ENCODE data around the gene IFT122.

IFT122 gene

DNA sequence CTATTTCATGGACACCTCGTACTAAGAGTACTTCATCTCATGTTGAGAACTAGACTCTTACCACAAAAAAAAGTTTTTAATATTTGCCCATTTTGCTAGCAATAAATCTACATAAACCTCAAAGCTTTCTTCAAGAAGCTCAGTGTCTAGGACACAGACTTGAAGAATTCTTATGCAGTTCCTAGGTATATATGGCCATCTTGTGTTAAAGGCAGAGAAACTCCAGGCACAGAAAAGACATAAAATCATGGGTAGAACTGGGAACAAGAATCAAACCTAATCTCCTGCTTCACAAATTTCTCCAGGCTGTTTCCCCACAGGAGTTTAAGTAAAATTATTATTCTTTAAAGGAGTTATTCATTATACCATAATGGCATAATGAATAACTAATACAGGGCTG, 4.7 kb upstream of the IFT122 start:
- DNase-seq (ENCODE audit: low spot score) = no peak

DNA sequence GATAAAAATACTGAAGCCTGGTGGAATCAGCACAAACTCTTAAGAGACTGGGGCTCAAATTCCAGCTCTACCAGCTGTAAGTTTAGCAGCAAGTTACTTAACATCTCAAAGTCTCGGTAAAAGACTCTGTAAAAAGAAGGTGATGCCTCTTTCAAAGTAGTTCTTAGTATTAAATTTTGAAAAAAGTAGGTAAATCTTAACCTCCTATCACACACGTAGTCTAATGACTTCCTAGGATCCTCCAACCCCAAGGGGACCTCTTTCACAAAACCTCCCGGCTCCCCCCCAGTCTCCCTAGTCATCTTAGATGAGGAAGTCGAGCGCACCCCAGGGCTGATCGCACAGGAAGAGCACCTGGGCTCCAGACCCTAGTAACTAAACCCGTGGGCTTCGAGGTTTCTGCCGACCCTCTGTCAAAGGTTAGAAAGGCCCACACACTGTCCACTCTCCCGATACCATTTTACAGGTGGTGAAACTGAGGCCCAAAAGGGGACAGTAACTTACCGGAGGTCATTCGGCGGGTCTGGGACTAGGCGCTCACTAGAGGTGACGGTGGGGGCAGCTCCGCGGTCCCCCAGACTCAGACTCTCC, 703 bp upstream of the IFT122 start:
- DNase-seq (ENCODE audit: low spot score) = no peak

DNA sequence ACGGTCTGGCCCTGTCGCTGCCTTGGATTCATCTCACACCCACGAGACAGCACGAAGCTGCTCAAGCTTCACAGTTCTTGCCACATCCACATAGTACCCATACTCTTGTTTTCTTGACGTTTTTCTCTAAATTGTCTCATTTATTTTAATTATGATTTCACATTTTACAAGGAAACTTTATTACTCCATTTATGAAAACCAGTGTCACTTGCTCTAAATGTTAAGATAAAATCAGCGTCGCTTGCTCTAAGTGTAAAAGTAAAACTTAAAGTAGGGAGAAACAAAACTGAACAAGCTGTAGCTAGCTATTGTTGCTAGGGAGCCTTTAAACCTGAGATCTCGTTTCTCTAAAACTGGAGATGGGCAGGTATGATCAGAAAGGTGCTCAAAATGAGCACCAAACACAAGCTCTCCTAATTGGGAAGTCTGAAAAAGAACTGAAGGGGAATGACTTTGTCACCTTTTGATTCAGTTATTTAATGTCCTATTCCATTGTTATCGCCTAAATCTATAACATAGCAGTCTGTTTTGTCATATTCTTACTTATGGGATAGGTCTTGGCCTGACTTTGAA, 680 bp downstream of the IFT122 start:
- DNase-seq (ENCODE audit: low spot score) = no peak

DNA sequence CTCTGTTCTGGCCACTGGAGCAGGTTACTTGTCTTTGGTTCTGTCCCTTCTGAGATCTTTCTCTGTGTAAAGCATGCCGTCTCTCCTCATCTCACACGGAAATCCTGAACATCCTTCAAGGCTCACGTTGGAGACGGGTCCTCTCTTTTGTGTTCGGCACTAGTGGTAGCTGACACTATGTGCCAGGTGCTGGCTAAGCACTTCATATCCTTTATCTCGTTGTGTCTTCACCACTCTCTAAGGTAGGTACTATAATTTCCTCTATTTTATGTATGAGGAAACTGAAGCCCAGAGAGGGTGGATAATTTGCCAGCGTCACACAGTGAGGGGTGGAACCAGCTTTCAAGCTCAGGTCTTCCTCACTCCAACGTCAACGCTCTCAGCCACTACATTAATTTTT, 1.2 kb downstream of the IFT122 start:
- no peak for DNase-seq (ENCODE audit: low spot score)

DNA sequence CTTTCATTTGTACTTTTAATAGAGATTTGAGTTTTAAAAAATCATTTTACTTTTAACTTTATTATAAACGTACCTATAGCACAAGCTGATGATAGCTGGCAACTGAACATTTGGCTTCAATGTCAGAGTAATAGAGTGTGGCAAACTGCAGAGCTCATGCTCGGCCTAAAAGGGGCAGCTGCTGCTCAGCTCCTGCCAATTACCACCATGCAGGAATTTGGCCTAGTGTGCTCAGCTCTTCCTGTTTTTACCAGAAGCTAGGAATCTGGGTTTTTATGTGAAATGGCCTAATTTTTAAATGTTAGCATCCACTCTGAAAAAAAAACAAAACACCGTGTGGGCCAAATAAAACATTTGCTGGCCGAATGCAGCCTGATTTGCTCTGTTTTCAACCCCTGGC, 1.8 kb downstream of the IFT122 start:
- no peak for DNase-seq (ENCODE audit: low spot score)

DNA sequence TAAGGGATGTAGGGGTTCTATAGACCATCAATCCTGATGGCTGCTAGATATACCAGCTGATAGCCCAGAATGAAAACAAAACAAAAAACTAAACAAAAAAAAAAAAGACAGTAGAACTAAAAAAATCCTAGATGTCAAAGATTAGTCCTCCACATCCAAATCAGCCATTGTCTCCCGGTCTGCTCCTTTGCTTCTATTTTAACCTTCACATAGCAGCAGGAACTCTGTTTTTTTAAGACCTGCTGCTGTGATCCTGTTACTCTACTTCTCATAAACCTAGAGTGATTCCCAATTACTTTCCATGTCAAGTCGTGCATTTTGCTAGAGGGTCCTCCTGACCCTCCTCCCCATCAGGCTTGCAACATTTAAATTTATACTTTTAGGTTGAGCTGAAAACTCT, 2.5 kb downstream of the IFT122 start:
- DNase-seq (ENCODE audit: low spot score) = no peak

DNA sequence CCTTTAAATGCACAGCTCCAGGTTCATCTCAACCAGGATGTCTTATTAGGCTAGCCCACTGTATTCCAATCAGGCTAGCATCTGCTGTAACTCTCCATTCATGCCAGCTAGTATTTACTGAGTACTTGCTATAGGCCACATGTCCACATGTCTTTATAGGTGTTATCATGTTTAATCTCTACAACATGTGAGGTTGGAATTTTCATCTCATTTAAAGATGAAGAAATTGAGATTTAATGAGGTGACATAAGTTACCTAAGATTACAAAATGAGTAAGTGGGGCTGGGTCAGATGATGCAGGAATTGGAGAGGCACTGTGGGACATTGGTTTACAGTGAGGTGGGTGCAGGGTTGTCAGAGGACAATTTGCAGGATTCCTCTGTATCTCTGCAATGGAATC, 2.9 kb downstream of the IFT122 start:
- no peak for DNase-seq (ENCODE audit: low spot score)

DNA sequence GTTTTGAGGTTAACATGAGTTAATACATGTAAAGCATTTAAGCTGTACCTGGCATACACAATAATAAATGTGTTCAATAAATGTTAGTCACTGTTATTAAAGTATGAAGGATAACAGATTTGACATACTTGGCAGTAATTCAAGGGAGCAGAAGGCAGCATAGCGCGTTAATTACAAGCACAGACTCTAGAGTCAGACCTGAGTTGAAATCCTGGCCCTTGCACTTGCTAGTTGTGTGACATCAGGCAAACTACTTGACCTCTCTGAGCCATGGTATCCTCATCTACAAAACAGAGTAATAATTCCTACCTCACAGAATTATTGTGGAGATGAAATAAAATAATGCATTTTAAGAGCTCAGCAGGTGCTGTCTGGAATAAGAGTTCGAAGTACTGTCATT, 5.4 kb downstream of the IFT122 start:
- DNase-seq (ENCODE audit: low spot score) = no peak

DNA sequence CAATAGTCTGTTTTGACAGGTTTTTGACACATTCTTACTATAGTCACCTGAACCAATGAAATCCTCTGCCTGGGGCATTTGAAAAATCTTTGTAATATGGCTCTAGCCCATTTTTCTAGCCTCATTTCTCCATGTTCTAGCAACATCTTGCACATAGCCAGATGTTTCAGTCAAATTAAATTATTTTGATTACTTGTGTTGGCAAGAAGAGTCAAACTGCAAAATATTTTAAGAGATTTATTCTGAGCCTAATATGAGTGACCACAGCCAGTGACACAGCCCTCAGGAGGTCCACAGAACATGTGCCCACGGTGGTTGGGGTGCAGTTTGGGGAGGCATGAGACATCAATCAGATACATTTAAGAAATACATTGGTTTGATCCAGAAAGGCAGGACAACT, 6.9 kb downstream of the IFT122 start:
- DNase-seq (ENCODE audit: low spot score) = no peak

DNA sequence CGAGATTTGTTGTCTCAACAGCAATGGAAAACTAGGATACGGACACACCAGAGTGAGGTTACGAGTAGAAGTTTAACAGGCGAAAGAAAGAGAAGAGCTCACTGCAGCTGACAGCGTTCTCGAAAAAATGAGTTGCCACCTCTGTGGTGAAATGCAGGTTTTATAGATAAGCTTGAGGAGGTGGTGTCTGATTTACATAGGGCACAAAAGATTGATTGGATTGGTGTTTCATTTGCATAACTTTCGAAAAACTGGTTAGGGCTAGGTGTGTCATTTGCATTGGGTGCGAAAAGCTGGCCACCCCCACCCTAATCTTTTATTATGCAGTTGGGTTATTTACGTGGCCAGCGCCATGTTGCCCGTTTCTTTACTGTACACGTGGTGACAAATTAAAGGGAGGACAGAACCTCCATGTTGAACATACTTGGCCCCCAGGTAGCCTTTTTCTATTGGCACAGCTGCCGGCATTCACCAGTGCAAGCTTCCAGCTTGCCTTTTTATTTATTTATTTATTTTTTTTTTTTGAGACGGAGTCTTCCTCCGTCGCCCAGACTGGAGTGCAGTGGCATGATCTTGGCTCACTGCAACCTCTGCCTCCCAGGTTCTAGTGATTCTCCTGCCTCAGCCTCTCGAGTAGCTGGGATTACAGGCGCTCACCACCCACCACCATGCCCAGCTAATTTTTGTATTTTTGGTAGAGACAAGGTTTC, 8.3 kb downstream of the IFT122 start:
- DNase-seq (ENCODE audit: low spot score) = no peak

DNA sequence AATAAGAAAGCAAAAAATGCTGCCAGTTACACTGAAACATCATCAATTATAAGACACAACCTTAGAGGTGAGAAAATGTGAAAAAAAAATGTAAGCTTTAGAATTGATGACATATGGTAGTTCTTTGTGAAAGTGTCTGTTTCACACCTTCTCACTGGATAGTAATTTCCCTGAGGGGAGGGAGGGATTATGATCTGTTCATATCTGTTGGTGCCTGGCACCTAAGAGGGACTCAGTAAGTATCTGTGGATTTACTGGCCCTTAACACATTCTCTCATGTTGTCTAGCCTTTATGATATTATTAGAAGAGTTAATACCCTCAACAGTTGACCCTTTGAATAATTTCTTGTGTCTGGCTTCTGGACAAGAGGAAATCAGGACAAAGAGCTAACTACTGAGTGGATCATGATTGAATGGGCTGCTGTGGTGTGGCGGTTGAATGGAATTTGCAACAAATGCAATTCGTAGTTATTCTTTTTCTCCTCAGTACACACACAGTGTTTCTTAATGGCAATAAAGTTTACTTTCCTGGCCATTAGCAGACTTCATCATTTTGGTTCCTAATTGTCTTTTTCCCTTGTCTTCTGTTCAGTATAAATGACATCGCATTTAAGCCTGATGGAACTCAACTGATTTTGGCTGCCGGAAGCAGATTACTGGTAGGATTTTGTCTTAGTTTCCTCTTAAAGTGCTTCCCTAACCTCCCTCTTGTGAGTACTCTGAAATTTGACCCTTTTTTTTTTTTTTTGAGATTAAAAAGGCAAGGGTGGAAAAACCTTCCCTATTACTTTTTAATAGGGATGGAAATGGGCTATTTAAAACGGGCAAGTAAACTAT, 9.5 kb downstream of the IFT122 start:
- DNase-seq (ENCODE audit: low spot score) = peak; percentile 60

DNA sequence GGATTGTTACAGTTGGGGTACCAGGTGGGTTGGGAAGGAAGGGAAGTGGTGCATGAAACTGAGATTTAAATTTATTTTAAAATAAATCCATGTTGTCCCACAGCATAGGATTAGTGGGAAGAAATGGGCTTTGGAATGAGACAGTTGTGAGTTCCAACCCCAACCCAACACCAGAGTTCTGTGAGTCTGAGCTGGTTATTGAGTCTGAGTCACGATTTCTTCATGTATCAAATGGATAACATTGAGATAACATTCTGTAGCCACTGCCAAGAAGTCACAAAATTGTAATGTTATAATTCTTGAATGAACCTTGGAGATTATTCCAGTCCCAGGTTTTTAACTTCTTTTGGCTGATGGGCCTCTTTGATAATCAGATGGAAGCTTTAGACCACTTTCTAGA, 13.7 kb downstream of the IFT122 start:
- no peak for DNase-seq (ENCODE audit: low spot score)

DNA sequence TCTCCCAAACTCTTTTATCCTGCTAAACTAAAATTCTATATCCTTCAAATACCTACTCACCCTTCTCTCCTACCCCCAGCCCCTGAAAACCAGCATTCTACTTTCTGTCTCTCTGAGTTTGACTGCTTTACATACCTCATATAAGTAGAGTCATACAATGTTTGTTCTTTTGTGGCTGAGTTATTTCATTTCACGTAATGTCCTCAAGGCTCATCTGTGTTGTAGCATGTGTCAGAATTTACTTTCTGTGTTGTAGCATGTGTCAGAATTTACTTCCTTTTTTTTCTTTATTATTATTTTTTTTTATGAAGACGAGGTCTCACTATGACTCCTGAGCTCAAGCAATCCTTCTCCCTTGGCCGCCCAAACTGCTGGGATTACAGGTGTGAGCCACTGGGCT, 20.1 kb downstream of the IFT122 start:
- no peak for DNase-seq (ENCODE audit: low spot score)

DNA sequence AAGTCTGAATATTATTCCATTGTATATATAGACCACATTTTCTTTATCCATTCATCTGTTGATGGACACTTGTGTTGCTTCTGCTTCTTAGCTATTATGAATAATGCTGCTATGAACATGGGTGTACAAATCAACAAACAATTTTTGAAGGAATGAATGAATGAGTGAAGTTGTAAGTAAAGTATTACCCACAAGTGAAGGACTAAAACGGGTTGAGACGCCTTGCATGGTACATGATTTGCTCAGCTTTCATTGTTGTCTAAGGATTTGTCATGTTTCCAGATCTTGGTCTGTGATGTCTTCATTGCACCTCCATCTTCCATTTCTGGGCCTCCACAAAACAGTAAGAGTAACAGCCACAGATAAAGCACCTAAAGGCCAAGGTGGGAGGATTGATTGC, 20.5 kb downstream of the IFT122 start:
- no peak for DNase-seq (ENCODE audit: low spot score)

DNA sequence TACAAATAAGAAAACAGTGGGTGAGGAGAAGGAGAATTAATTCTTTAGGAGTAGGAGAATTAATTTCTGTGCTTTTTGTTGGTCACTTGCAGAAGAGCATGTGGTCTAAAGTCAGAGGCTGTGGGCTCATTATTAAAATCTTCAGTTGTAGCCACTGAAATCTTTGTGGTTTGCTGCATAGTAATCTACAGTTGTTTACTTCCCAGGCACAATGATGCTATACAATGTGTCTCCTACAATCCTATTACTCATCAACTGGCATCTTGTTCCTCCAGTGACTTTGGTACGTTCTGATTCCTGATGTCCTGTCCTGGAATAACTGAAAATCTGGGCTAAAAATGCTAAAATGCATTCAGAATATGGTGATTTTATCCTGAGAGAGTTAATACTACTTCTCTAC, 21.0 kb downstream of the IFT122 start:
- DNase-seq (ENCODE audit: low spot score) = no peak

DNA sequence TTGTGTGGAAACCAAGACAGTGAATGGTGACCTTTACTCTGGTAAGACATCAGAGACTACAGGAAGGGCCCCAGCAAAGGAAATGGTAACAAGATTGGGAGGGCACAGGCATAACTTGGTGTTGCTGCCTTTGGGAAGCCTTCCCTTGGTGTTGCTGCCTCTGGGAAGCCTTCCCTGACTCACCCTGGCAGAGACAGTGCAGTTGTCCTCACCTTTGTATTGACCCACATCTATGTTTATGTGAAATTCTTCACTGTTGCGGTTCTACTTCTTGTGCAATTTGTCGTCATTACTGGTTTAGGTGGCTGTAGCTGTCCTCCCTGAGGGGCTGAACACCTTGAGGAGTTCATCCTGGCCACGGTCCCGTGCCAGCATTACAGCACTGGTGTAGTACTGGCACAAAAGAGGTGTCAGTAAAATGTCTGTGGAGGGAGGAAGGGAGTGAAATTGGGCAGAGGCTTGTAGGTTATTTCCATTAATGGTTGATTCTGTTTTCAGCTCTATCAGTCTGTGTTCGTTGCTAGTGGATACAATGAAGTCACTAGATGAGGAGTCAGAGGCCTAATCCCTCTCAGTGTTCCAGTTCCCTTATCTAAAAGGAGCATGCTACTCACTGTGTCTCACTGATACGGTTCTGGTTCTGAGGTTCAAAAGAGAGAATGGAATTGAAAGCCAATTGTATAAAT, 21.6 kb downstream of the IFT122 start:
- DNase-seq (ENCODE audit: low spot score) = no peak

DNA sequence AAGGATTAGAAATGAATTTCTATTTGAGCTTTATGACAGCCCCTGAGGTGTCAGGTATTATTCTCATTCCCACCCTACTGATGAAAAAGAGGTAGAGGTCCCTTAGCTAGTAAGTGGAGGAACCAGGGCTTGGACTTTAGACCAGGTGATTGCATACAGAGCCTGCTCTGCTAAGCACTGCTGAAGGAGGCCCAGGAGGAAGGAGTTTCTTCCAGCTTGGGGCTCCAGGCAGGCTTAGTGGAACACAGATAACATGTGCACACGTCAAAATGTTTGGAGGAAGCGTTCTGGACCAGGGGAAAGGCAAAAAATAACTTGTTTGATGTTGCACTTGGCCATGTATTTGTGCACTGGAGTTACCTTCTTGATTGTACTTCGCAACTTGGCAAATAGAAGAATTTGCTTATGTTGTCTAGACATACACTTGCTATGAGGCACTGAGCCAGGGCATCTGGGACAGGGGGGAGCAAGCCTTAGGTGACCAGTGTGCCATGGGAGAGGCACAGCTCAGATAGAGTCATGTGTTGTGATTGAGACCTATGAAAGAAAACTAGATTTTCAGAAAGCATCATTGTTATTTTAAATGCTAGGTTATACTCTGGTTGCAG, 22.4 kb downstream of the IFT122 start:
- no peak for DNase-seq (ENCODE audit: low spot score)

DNA sequence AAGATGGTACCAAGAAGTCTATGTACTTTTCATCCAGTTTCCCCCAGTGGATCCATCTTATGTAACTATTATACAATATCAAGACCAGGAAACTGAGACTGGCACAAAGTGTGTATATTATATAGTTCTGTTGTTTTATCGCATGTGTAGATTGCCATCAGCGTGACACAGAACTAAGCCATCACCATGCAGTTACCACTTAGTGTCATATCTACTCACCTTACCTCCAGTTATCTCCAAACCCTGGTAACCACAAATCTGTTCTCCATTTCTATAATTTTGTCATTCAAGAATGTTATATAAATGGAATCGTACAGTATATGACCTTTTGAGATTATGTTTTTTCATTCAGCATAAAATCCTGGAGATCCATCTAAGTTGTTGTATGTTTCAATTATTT, 23.1 kb downstream of the IFT122 start:
- DNase-seq (ENCODE audit: low spot score) = no peak

DNA sequence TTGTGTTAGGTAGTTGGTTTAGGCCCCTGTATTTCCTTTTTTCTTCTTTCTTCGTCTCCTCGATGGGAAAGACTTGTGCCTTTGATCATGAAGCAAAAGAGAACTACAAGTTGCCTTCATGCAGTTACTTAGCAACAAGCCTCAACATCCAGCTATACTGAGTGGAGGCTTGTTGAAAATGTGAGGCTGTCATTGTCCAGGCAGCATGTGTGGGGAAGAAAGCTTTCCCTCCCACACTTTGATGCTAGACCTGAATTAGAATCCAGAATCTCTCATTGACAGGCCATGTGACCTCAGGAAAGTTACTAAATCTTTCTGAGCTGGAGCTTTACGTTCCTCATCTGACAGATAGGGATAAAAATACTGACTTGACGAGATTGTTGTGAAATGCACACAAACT, 23.7 kb downstream of the IFT122 start:
- no peak for DNase-seq (ENCODE audit: low spot score)

DNA sequence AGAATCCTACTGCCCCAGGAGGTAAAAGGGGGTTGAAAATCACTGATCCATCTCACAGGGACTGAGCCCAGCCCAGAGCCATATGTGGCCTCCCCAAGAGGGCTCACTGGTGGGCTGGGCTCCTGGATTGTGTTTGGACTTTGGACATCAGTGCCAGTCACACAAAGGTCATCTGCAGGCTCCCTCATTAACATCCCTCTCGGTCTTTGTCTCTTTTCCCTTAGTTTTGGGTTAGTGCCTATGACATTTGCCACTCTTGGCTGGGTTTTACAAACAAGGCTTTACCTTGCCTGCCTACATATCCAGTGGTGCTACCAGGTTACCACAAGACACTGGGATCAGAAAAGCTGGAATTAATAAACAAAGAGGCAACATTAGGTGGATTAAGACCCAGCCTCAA, 27.9 kb downstream of the IFT122 start:
- DNase-seq (ENCODE audit: low spot score) = no peak

DNA sequence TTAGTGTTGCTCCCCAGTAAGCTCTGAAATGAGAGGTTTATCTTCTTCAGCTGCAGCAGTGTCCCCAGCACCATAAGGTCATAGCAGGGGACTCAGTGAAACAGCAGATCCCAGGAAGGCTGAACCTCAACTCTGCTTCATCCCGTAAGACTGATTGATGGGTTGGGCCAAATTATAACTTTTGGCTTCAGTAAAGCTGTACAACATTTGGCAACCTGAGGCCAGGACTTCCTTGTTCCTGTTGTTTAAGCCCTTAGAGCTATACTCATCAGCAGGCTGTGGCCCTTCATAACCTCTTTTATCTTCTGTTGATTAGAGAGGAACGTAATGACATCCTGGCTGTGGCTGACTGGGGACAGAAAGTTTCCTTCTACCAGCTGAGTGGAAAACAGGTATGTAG, 29.0 kb downstream of the IFT122 start:
- DNase-seq (ENCODE audit: low spot score) = no peak

DNA sequence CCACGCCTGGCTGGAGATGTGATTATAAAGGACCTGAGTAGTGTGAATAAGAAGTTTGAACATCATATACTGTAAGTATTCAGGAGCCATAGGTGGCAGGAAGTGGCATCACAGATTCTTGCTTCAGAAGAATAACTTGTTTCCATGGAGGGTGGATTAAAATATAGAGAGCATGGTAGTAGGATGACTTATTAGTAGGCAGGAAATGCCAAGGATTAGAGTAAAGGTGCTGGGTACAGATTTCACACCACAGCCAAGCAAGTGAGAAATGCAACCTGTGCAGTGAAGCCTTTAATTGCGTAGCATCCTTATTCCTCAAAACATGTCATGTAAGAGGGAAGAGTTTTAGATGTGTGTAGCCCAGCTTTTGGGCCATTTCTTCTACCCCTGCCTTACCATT, 30.8 kb downstream of the IFT122 start:
- no peak for DNase-seq (ENCODE audit: low spot score)
